Subcutaneous abdominal adipose tissue (tissue), 5 donors: Measurements from ENCODE around the gene DBNDD1.
"Not testable (repeated sequence)": the region's sequence is repeated elsewhere in the genome, so short reads cannot be mapped to it uniquely, and the experiment has no call there.

Experiments used
- H3K27ac ChIP-seq: one replicate; pipeline ENCODE4 v1.7.0; 2013; ENCODE audit warnings: low read depth, mild to moderate bottlenecking, inconsistent platforms, low read length, moderate library complexity
- H3K27me3 ChIP-seq, 5 donors: one replicate each; pipeline ENCODE4 v1.7.0; 2013; ENCODE audit warnings: low read length in 5 of 5, inconsistent platforms in 1 of 5; ENCODE audit not compliant: control insufficient read depth in 5 of 5, insufficient read depth in 4 of 5
- H3K36me3 ChIP-seq, 5 donors: one replicate each; pipeline ENCODE4 v1.7.0; 2013; ENCODE audit warnings: low read length in 5 of 5; ENCODE audit not compliant: control insufficient read depth in 5 of 5, insufficient read depth in 5 of 5
- H3K4me1 ChIP-seq, 5 donors: one replicate each; pipeline ENCODE4 v1.7.0; 2013; ENCODE audit warnings: low read length in 5 of 5, mild to moderate bottlenecking in 3 of 5, moderate library complexity in 1 of 5; ENCODE audit not compliant: control insufficient read depth in 5 of 5, insufficient read depth in 5 of 5
- H3K4me3 ChIP-seq, 5 donors: one replicate each; pipeline ENCODE4 v1.7.0; 2013; ENCODE audit warnings: low read length in 5 of 5, low read depth in 1 of 5
- H3K9ac ChIP-seq, 5 donors: one replicate each; pipeline ENCODE4 v1.7.0; 2013; ENCODE audit warnings: low read length in 5 of 5, mild to moderate bottlenecking in 4 of 5, moderate library complexity in 3 of 5
- H3K9me3 ChIP-seq, 5 donors: one replicate each; pipeline ENCODE4 v1.7.0; 2013; ENCODE audit warnings: low read length in 5 of 5; ENCODE audit not compliant: control insufficient read depth in 5 of 5
- donor health status: healthy.
- donor health status: healthy.
- donor health status: healthy.
- donor health status: healthy.
- donor health status: healthy.

DBNDD1 gene, protein sequence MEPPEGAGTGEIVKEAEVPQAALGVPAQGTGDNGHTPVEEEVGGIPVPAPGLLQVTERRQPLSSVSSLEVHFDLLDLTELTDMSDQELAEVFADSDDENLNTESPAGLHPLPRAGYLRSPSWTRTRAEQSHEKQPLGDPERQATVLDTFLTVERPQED

DNA sequence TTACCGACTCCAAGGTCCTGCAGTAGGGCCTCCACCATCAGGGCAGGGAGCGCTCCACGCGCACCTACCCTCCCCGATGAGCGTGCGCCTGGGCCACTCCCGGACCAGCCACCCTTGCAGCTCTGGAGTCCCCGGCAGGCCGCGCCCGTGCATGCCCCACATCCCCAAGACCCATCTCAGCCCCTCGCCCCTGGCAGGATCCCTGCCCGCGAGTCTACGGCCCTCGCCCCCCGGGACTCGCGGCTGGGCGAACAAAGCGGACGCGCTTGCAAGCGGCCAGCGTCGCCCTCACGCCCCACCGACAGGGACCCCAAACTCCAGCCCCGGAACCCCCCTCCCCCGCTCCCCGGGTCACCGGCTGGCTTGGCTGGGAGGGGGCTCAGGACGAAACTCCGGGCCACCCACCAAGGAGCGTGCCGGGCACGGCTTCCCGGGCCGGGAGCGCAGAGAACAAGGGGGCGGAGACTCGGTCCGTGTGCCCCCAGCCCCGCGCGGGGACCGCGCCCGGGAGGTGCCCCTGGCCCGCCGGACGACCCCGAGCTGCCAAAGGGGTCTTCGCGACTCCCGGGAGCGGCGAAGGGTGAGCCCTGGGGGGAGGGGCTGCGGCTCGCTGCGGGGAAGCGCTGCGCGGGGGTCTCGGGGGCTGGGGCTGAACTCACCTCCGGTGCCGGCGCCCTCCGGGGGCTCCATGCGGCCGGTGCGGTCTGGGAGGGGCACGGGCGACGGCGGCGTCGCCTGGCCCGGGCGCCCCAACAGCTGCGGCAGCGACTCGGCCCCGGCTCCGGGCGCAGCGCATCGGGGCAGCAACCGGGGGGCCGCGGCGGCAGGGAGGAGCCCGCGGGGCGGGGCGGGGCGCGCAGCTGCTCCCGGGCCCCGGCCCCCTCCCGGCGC lies at the start of gene DBNDD1:
DBNDD1 (minus strand) TSS at position 805 of the 891 bp plus-strand sequence; CDS start at position 690, 115 bp downstream.
- Histone ChIP-seq H3K27me3 (peaks cover 0 to 3% (median 0%) of the 10 kb centered on the region in 5 donors), H3K9ac (peak within 1 kb of the TSS in 2 of 5 donors; percentile 11 to 63), H3K36me3 (no peaks in the 10 kb centered on the region), H3K9me3 (no peaks in the 10 kb centered on the region), H3K4me1 (peaks cover 4 to 32% (median 23%) of the 10 kb centered on the region in 5 donors), H3K4me3 (peak within 1 kb of the TSS; percentile 31 to 67 (median 53)), H3K27ac (no peak within 1 kb of the TSS)

DNA sequence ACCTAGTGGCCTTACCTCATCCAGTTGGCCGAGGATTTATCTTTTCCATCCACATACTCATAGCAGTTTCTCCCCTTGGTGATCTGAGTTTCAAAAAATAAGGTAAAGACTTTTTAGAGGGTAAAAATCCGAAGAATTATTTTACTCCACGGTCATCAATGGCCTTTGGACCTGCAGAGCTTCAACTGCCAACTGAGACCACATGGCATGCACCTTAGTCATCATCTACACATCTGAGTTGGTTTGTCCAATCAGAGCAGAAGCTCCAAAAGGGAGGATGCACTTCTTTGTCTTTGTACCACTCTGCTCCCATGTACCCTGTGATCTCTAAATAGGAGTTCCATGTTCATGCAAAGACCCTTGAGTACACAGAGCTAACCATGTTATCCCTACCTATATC lies 42.2 kb upstream of the DBNDD1 start:
- Histone ChIP-seq H3K9me3 (no peaks in the 10 kb centered on the region), H3K4me1 (no peaks in the 10 kb centered on the region), H3K36me3 (no peaks in the 10 kb centered on the region), H3K27me3 (peaks cover 0 to 3% (median 0%) of the 10 kb centered on the region in 5 donors), H3K9ac (no peak overlapping the region), H3K4me3 (no peak overlapping the region), H3K27ac (no peak overlapping the region)

DNA sequence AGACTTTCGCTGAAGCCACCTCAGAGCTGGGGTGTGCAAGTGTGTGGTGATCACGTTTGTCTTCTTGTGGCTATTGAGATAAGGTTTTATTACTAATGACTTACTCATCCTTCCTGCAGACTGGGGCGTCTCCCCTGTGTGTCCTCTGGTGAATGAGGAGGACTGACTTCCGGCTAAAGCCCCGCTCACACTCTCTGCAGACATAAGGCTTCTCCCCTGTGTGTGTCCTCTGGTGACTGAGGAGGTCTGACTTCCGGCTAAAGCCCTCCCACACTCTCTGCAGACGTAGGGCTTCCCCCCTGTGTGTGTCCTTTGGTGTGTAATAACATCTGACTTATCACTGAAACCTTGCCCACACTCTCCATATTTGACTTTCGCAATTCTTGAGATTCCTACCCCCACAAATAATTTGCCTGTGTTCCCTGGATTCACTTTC lies 38.5 kb upstream of the DBNDD1 start:
- peaks cover 0 to 12% (median 7%) of the 10 kb centered on the region in 5 donors for H3K9me3 ChIP-seq
- H3K4me3 ChIP-seq = no peak overlapping the region
- no peak overlapping the region for H3K27ac ChIP-seq
- no peaks in the 10 kb centered on the region for H3K36me3 ChIP-seq
- no peaks in the 10 kb centered on the region for H3K27me3 ChIP-seq
- H3K4me1 ChIP-seq = no peaks in the 10 kb centered on the region
- H3K9ac ChIP-seq = no peak overlapping the region

DNA sequence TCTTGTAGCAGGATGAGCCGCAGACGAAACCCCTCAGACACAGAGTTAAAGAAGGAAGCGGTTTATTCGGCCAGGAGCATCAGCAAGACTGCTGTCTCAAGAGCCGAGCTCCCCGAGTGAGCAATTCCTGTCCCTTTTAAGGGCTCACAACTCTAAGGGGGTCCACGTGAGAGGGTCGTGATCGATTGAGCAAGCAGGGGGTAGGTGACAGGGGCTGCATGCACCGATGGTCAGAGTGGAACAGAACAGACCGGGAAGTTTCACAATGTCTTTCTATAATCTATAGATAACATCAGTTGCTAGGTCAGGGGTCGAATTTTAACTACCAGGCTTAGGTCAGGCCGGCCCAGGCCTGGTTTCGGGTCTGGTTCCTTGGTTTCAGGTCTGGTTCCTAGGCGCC lies 37.3 kb upstream of the DBNDD1 start:
- H3K4me1 ChIP-seq, H3K4me3 ChIP-seq, H3K9ac ChIP-seq, H3K27me3 ChIP-seq, H3K27ac ChIP-seq, H3K36me3 ChIP-seq: not testable (repeated sequence)
- H3K9me3 ChIP-seq = peaks cover 0 to 12% (median 7%) of the 10 kb centered on the region in 5 donors

DNA sequence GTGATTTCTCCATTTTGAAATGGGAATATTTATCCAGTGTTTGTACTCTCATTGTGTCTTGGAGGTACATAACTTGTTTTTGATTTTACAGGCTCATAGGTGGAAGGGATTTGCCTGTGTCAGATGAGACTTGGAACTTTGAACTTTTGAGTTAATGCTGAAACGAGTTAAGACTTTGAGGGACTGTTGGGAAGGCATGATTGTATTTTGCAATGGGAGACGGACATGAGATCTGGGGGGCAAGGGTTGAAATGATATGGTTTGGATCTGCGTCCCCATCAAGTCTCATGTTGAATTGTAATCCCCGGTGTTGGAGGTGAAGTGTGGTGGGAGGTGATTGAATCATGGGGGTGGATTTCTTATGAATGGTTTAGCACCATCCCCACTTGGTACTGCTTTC lies 36.1 kb upstream of the DBNDD1 start:
- no peaks in the 10 kb centered on the region for H3K4me1 ChIP-seq
- no peak overlapping the region for H3K9ac ChIP-seq
- no peaks in the 10 kb centered on the region for H3K27me3 ChIP-seq
- H3K9me3 ChIP-seq = peaks cover 0 to 12% (median 7%) of the 10 kb centered on the region in 5 donors
- no peak overlapping the region for H3K4me3 ChIP-seq
- no peaks in the 10 kb centered on the region for H3K36me3 ChIP-seq
- no peak overlapping the region for H3K27ac ChIP-seq

DNA sequence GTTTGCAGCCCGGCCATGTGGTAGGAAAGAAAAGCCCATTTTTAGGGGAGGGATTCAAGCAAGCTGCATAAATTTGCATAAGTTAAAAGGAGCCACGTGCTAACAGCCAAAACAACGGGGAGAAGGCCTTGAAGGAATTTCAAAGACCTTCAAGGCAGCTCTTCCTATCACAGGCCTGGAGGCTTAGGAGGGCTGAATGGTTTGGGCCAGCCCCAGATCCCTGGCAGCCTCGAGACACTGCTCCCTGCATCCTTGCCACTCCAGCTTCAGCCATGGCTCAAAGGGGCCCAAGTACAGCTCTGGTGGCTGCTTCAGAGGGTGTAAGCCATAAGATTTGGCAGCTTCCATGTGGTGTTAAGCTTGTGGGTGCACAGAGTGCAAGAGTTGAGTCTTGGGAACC lies 35.3 kb upstream of the DBNDD1 start:
- H3K4me3 ChIP-seq = no peak overlapping the region
- H3K4me1 ChIP-seq = no peaks in the 10 kb centered on the region
- no peak overlapping the region for H3K27ac ChIP-seq
- H3K27me3 ChIP-seq = no peaks in the 10 kb centered on the region
- H3K9ac ChIP-seq = no peak overlapping the region
- H3K9me3 ChIP-seq = peaks cover 0 to 12% (median 7%) of the 10 kb centered on the region in 5 donors
- H3K36me3 ChIP-seq = no peaks in the 10 kb centered on the region

DNA sequence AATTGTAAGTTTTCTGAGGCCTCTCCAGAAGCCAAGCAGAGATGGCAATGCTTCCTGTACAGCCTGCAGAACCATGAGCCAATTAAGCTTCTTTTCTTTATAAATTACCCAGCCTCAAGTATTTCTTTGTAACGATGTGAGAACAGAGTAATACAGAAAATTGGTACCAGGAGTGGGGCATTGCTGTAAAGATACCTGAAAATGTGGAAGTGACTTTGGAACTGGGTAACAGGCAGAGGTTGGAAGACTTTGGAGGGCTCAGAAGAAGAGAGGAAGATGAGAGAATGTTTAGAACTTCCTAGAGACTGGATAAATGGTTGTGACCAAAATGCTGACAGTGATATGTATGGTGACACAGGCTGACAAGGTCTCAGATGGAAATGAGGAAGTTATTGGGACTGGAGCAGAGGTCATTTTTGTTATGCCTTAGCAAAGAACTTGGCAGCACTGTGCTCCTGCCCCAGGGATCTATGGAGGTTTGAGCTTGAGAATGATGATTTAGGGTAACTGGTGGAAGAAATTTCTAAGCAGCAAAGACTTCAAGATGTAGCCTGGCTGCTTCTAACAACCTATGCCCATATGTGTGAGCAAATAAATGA lies 34.7 kb upstream of the DBNDD1 start:
- no peak overlapping the region for H3K4me3 ChIP-seq
- H3K4me1 ChIP-seq = no peaks in the 10 kb centered on the region
- H3K27me3 ChIP-seq = no peaks in the 10 kb centered on the region
- no peak overlapping the region for H3K27ac ChIP-seq
- H3K9me3 ChIP-seq = peaks cover 0 to 12% (median 7%) of the 10 kb centered on the region in 5 donors
- H3K36me3 ChIP-seq = no peaks in the 10 kb centered on the region
- H3K9ac ChIP-seq = no peak overlapping the region

DNA sequence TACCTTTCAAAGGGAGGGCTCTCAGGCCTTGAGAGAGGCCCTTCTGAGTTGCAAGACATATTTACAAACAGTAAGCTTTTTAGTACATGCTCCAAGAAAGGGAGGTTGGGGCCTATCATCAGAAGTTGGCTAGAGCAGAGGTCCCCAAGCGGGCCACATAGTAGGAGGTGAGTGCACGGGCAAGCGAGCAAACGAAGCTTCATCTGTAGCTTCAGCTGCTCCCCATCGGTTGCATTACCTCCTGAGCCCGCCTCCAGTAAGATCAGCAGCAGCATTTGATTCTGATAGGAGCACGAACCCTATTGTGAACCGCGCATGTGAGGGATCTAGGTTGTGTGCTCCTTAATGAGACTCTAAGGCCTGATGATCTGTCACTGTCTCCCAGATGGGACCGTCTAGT lies 31.7 kb upstream of the DBNDD1 start:
- Histone ChIP-seq H3K9ac (no peak overlapping the region), H3K36me3 (no peaks in the 10 kb centered on the region), H3K4me3 (no peak overlapping the region), H3K9me3 (peaks cover 0 to 12% (median 7%) of the 10 kb centered on the region in 5 donors), H3K27ac (no peak overlapping the region), H3K27me3 (peaks cover 0 to 7% (median 0%) of the 10 kb centered on the region in 5 donors), H3K4me1 (peaks cover 0 to 17% (median 14%) of the 10 kb centered on the region in 5 donors)

DNA sequence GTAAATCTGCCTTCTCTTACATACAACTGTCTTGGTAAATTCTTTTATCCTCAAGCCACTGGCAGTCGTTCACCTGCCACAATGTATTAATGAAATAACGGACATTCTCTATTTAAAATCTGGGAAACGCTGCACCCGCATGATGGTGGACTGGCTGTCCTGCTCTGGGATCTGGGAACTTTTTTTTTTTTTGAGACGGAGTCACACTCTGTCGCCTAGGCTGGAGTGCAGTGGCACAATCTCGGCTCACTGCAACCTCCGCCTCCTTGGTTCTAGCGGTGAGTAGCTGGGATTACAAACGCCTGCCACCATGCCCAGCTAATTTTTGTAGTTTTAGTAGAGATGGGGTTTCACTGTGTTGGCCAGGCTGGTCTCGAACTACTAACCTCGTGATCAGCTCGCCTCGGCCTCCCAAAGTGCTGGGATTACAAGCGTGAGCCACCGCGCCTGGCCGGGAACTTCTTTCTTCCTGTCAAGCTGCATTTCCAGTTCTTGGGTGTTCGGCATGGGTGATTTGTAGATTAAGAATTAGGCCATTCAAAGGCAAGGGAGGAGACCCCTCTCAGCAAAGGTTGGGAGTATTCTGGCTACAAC lies 29.6 kb upstream of the DBNDD1 start:
- Histone ChIP-seq H3K4me3 (no peak overlapping the region), H3K9me3 (peaks cover 0 to under 1% (median 0%) of the 10 kb centered on the region in 5 donors), H3K9ac (no peak overlapping the region), H3K27me3 (peaks cover 0 to 7% (median 0%) of the 10 kb centered on the region in 5 donors), H3K36me3 (peaks cover 0 to 6% (median 0%) of the 10 kb centered on the region in 5 donors), H3K27ac (no peak overlapping the region), H3K4me1 (peaks cover 0 to 17% (median 14%) of the 10 kb centered on the region in 5 donors)
